ENCODE data around the gene LAMTOR4.
A peak's percentile ranks its signal among the peaks of the same experiment; 100 is the strongest.
"Not testable (repeated sequence)": the region's sequence is repeated elsewhere in the genome, so short reads cannot be mapped to it uniquely, and the experiment has no call there.

LAMTOR4 gene

GRCh38 chr7:100122568-100122967 lies 26.1 kb upstream of the LAMTOR4 start:
- no peak for DNase-seq (ENCODE audit: low read depth)

- DNase-seq (ENCODE audit: low read depth) = no peak
Measured at GRCh38 chr7:100124301-100125230, 24.2 kb upstream of the LAMTOR4 start.

GRCh38 chr7:100126239-100126930 lies 22.3 kb upstream of the LAMTOR4 start:
- no peak for DNase-seq (ENCODE audit: low read depth)

- peak; percentile 83 for DNase-seq (ENCODE audit: low read depth)
Measured at GRCh38 chr7:100126931-100127865, 21.5 kb upstream of the LAMTOR4 start, which contains the start of gene MBLAC1. Gene MBLAC1 (plus strand): TSS chr7:100126967. CDS start chr7:100127396, 429 bp downstream.

GRCh38 chr7:100127866-100128636 lies 20.7 kb upstream of the LAMTOR4 start:
- DNase-seq (ENCODE audit: low read depth) = no peak

- DNase-seq (ENCODE audit: low read depth) = no peak
Measured at GRCh38 chr7:100128637-100128963, 20.1 kb upstream of the LAMTOR4 start.

GRCh38 chr7:100130220-100130607 lies 18.5 kb upstream of the LAMTOR4 start:
- DNase-seq (ENCODE audit: low read depth) = not testable (repeated sequence)

- DNase-seq (ENCODE audit: low read depth) = peak; percentile 62
Measured at GRCh38 chr7:100130608-100131453, 17.9 kb upstream of the LAMTOR4 start.

GRCh38 chr7:100132126-100132525 lies 16.6 kb upstream of the LAMTOR4 start:
- DNase-seq (ENCODE audit: low read depth) = no peak

- DNase-seq (ENCODE audit: low read depth) = no peak
Measured at GRCh38 chr7:100132697-100133151, 16.0 kb upstream of the LAMTOR4 start.

GRCh38 chr7:100137851-100138760 lies 10.6 kb upstream of the LAMTOR4 start:
- no peak for DNase-seq (ENCODE audit: low read depth)

GRCh38 chr7:100141555-100141949 lies 7.2 kb upstream of the LAMTOR4 start:
- no peak for DNase-seq (ENCODE audit: low read depth)

- no peak for DNase-seq (ENCODE audit: low read depth)
Measured at GRCh38 chr7:100142461-100142860, 6.3 kb upstream of the LAMTOR4 start.

GRCh38 chr7:100146350-100146749 lies 2.4 kb upstream of the LAMTOR4 start:
- DNase-seq (ENCODE audit: low read depth) = not testable (repeated sequence)

GRCh38 chr7:100147278-100147677 lies 1.4 kb upstream of the LAMTOR4 start:
- DNase-seq (ENCODE audit: low read depth) = no peak

GRCh38 chr7:100148225-100148558 lies 526 bp upstream of the LAMTOR4 start:
- DNase-seq (ENCODE audit: low read depth) = no peak

GRCh38 chr7:100152404-100152803 lies 3.7 kb downstream of the LAMTOR4 start:
- no peak for DNase-seq (ENCODE audit: low read depth)

- no peak for DNase-seq (ENCODE audit: low read depth)
Measured at GRCh38 chr7:100152937-100153666, 4.4 kb downstream of the LAMTOR4 start.
